Measurements from ENCODE around the gene CAMK1D.

The CAMK1D gene

GRCh38 chr10:12661671-12662070 is 312.3 kb downstream of the CAMK1D start:
- DNase-seq, result peak in 1 of 2 donors; percentile 20

- DNase-seq, result no peak
Measured at GRCh38 chr10:12663863-12664262, 314.5 kb downstream of the CAMK1D start.

GRCh38 chr10:12665501-12665900 is 316.2 kb downstream of the CAMK1D start:
- DNase-seq, result no peak

- no peak for DNase-seq
Measured at GRCh38 chr10:12667052-12667451, 317.7 kb downstream of the CAMK1D start.

GRCh38 chr10:12668634-12669033 is 319.3 kb downstream of the CAMK1D start:
- DNase-seq, result no peak

GRCh38 chr10:12670004-12670403 is 320.7 kb downstream of the CAMK1D start:
- DNase-seq, result no peak

DNA sequence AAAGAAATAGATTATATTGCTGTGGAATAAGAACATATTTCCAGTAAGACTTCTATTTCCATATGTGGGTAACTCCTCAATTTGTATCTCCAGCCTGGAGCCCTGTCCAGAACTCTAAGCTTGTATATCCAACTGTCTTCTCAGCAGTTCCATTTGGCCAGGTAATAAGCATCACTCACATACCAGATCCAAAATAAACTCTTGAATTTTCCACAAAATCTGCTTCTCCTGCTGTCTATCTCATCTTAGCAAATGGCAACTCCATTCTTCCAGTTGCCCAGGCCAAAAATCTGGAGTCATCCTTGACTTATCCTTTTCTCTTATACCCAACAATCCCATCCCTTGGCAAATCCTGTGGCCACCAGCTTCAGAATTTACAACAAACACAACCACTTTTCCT is 325.8 kb downstream of the CAMK1D start:
- no peak for DNase-seq

GRCh38 chr10:12679636-12680035 is 330.3 kb downstream of the CAMK1D start:
- no peak for DNase-seq

GRCh38 chr10:12681252-12681651 is 331.9 kb downstream of the CAMK1D start:
- DNase-seq, result no peak

DNA sequence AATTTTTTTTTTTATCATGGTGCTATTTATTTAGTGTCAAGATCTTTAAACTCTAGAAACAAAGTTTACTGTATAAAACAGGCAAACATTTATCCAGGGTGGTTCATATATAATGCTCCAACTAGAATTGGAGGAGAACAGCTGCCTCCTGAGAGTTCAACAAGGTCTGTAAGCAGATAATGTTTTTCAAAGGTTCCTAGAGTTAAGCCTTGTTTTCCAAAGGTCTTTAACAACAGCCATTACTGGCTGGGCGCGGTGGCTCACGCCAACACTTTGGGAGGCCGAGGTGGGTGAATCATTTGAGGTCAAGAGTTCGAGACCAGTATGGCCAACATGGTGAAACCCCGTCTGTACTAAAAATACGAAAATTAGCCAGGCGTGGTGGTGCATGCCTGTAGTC is 335.4 kb downstream of the CAMK1D start:
- DNase-seq, result no peak

DNA sequence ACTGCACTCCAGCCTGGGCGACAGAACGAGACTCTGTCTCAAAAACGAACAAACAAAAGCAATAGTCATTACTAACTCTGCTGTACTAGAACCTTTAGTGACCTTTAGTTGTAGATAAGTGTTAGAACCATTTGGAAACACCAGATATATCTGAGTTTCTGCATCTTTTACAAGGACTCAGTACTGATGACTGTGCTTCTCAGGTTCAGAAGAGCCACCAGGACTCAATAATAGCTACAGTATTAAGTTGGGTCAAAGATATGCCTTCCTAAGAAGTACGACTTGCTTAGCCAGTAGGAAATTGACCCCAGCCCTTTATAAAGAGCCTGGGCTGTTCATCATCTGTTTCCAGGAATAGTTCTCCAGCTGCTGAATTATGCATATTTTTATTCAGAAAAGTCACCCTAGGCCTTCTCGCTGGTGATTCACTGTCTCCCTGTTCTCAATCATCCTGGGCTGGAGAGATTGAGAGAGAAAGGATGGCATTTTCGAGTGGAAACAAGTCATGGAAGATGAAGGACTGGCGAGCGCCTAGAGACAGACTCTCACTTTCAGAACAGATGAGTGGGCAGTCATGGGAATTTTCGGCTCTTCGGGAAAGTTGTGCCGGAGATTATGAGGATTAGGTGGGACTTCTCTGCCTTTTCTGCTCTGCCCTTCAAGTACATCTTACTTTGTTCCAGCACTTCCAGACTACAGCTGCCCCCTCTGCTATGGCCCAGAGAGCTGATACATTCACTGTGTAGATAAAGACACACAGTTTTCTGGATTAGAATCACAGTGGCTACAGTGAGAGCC is 336.1 kb downstream of the CAMK1D start:
- DNase-seq, result no peak

DNA sequence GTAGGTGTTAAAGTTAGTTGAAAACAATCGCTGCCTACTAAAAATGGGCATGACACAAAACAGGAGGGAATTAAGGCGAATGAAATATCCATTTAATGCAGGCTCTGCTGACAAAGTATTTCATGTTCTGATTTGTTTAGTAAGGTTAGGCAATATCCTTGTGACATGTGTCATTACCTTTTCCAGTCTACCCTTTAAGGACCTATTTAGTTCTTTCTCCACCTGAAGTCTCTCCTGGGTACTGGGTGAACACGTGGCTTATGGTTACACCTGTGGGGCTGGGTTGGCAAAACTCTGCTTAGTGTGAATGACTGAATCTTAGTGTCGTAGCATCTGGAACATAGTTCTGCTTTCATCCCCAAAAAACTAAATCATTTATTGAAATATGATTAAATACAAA is 338.6 kb downstream of the CAMK1D start:
- DNase-seq, result no peak

DNA sequence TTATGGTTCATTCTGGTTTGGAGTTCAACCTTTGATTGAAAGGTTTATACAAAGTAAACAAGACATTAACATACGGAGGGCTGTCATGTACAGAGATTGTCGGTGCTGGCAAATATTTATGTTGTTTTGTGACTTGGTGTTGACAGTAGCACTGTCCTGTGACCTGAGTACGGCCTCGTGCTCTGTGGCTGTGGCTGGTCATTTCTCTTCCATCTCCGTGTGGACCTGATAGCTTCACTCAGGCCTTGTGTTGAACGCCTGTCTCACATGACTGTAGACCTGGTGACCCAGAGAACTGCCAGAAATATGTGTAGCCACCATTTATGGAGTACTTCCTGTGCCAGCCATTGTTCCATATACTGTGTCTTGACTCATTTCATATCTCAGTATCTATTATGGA is 340.5 kb downstream of the CAMK1D start:
- no peak for DNase-seq

- no peak for DNase-seq
Measured at GRCh38 chr10:12690525-12691126, 341.3 kb downstream of the CAMK1D start.

DNA sequence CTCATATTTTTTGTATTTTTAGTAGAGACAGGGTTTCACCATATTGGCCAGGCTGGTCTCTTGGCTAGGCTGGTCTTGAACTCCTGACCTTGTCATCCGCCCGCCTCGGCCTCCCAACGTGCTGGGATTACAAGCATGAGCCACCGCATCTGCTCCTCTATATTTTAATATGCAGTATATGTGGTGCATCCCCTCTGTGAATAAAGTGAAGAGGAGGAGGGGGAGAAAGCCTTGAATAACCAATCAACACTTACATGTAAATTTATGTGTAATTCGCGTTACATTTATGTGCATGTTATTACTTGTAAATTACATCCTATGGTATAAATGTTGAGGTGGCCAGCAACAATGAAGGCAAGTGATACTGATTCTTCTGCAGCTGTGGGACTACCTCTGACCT is 342.2 kb downstream of the CAMK1D start:
- no peak for DNase-seq

- DNase-seq, result no peak
Measured at GRCh38 chr10:12697764-12698163, 348.4 kb downstream of the CAMK1D start.

GRCh38 chr10:12699258-12699700 is 349.9 kb downstream of the CAMK1D start:
- no peak for DNase-seq

DNA sequence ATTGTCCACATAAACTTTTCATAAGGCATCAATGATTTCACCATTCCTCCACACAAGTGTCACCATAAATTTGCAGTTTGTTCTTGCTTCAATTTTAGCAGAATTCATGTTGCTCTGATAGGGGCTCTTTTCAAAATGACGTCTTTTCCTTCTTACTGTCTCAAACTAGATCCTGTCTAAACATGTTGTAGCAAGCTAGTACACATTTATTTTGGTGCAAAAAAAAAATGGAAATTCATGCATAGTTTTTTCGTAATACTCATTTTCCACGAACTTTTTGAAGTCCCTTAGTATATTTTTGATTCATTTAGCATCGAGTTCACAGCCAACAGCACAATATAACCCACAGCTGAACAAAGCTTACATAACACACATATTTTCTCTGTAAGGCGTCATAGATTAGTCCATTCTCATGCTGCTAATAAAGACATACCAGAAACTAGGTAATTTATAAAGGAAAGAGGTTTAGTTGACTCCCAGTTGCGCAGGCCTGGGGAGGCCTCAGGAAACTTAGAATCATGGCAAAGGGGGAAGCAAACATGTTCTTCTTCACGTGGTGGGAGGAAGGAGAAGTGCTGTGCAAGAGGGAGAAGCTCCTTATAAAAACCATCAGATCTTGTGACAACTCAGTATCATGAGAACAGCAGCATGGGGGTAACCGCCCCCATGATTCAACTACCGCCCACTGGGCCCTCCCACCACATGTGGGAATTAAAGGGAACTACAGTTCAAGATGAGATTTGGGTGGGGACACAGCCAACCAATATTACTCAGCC is 350.6 kb downstream of the CAMK1D start:
- DNase-seq, result peak in 1 of 2 donors; percentile 8

DNA sequence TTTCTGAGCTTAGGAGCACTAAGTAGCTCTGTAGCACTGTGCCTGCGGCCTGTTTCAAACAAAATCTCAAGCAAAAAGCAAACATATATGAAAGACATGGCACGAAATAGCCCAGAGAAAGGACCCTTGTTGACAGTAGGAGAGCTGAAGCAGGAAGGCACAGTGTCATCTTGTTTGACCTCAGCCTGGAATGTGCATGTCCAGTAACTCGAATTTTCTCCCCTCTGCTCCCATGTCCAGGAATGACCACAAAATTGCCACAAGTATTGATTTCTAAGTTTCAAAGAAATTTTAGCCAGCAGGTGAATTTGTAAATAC is 351.2 kb downstream of the CAMK1D start:
- no peak for DNase-seq

DNA sequence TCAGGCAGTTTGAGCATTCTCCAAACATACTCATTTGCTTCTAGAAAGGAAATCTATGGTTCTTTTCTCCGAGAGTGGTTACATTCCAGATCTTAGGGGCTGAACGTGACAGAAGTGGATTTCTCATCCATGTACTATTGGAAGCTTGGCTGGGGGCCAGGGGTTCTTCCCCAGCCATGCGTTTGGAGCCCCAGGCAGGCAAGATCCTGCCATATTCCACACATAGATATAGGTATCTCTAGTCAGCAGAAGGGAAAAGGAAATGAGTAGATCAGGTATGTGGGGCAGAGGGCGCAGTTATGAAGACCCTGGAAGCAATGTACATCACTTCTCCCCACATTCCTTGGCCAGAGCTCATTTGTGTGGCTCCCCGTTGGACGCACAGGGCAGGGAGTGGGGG is 352.3 kb downstream of the CAMK1D start:
- DNase-seq, result no peak

- DNase-seq, result no peak
Measured at GRCh38 chr10:12702215-12702770, 352.9 kb downstream of the CAMK1D start.

DNA sequence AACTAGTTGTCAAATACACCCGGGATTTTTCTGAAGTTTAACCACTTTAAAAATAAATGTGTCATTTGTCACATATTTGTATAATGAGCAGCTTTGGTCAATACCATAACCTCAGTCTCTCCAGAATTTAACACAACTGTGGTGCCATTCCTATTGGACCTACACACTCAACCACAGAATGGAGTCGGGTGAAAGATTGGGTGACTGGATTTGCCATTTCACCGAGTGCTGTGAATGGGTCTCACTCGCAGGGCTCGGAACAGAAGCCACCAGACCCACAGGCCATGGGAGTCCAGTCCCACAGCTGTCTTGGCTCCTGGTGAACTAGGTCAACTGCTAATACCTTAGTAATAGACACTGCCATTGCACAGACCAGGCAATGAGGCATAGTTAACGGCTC is 353.8 kb downstream of the CAMK1D start:
- DNase-seq, result no peak

GRCh38 chr10:12703813-12704212 is 354.5 kb downstream of the CAMK1D start:
- DNase-seq, result no peak

DNA sequence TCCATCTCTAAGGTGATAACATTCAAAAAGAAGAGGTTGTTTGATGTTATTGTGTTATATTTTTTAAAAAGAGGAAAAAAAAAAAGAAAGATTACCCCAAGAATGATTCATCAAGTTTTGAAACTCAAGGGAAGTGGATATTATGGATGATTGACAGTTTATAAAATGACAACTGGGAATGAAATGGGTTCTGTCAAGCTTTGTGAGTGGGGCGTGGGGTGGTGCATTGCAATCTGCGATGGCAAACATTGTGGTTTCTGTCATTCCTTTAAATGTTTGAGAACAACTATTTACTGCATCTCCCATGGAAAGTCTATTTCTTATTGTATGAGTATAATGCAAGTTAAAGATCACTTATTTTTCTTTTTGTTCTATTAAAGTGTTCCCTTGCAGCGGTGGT is 355.1 kb downstream of the CAMK1D start:
- DNase-seq, result no peak
